ENCODE results near the gene KIF7. TPM values are rescaled to one million over a fixed set of nuclear protein-coding genes. Genes with fewer than 3 reads are reported as not detected.

Gene KIF7
- polyA plus RNA-seq, 3 donors, result not detected

DNA sequence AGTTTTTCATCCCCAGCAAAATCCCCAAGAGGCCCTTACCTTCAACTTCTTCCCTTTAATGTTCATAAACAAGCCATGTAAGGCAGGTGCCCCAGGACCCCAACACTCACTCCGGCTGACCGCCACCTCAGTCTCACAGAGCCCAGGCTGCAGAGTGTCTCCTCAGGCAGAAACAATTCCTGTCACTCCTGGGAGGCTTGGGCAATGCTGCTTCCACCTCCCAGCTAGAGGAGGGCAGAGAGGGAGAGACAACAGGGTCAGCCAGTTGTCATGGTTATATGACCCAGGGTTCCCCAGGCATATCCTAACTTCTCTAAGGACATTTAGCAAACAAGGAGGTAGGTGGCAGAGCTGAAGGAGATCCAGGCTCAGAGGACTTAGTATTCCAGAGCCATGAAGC lies 23.9 kb upstream of the KIF7 start, which contains the start of gene PLIN1:
Gene PLIN1 (minus strand): TSS at position 156 of the 400 bp plus-strand sequence. CDS start 1,878 bp downstream, outside the sequence.
- Mint-ChIP-seq H3K4me3 (peak within 1 kb of the TSS in 1 of 2 donors; percentile 28), H3K36me3 (peaks cover 0 to 6% of the 10 kb centered on the region in 2 donors), H3K27ac (no peak within 1 kb of the TSS), H3K4me1 (no peaks in the 10 kb centered on the region), H3K27me3 (ENCODE audit: low read depth in 3 of 3) (peaks cover 2% of the 10 kb centered on the region in 3 donors), H3K9me3 (no peaks in the 10 kb centered on the region)
- Histone ChIP-seq H4K20me1 (ENCODE audit: insufficient read depth, low read length) (no peaks in the 10 kb centered on the region), H3K79me2 (ENCODE audit: insufficient read depth, low read length) (no peaks in the 10 kb centered on the region), H3K27ac (ENCODE audit: low read depth in 1 of 2, low read length in 2 of 2) (no peak within 1 kb of the TSS), H3K4me1 (ENCODE audit: control insufficient read depth in 1 of 2, insufficient read depth in 2 of 2, low read length in 2 of 2) (no peaks in the 10 kb centered on the region), H3K4me3 (replicated peaks in 1 of 3; ENCODE audit: low read depth in 2 of 3, low read length in 3 of 3) (no peak within 1 kb of the TSS), H3K4me2 (replicated peaks; ENCODE audit: extremely low read depth, low read length, poor library complexity, severe bottlenecking) (no peak within 1 kb of the TSS), H2AFZ (ENCODE audit: insufficient read depth, low read depth, low read length, poor library complexity, severe bottlenecking) (no peak within 1 kb of the TSS), H3K9me3 (replicated peaks in 1 of 2; ENCODE audit: control insufficient read depth in 1 of 2, insufficient read depth in 1 of 2, low read length in 2 of 2) (no peaks in the 10 kb centered on the region), H3K9ac (ENCODE audit: insufficient read depth, low read length, poor library complexity, severe bottlenecking) (no peak within 1 kb of the TSS), H3K27me3 (ENCODE audit: control insufficient read depth in 2 of 2, insufficient read depth in 2 of 2, low read length in 2 of 2) (no peaks in the 10 kb centered on the region), H3K36me3 (replicated peaks in 1 of 2; ENCODE audit: control insufficient read depth in 1 of 2, insufficient read depth in 2 of 2, low read length in 2 of 2) (no peaks in the 10 kb centered on the region)
- intact Hi-C loops (cut with micrococcal nuclease), result no loop called here
- WGBS (ENCODE audit: insufficient coverage), result 92% methylated on average over 2 of the region's 2 CpGs
- DNase-seq, result no peak
- TF ChIP-seq, protein P1, sequence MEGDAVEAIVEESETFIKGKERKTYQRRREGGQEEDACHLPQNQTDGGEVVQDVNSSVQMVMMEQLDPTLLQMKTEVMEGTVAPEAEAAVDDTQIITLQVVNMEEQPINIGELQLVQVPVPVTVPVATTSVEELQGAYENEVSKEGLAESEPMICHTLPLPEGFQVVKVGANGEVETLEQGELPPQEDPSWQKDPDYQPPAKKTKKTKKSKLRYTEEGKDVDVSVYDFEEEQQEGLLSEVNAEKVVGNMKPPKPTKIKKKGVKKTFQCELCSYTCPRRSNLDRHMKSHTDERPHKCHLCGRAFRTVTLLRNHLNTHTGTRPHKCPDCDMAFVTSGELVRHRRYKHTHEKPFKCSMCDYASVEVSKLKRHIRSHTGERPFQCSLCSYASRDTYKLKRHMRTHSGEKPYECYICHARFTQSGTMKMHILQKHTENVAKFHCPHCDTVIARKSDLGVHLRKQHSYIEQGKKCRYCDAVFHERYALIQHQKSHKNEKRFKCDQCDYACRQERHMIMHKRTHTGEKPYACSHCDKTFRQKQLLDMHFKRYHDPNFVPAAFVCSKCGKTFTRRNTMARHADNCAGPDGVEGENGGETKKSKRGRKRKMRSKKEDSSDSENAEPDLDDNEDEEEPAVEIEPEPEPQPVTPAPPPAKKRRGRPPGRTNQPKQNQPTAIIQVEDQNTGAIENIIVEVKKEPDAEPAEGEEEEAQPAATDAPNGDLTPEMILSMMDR (IDR thresholded peaks at IDR 0.05), result no peak

DNA sequence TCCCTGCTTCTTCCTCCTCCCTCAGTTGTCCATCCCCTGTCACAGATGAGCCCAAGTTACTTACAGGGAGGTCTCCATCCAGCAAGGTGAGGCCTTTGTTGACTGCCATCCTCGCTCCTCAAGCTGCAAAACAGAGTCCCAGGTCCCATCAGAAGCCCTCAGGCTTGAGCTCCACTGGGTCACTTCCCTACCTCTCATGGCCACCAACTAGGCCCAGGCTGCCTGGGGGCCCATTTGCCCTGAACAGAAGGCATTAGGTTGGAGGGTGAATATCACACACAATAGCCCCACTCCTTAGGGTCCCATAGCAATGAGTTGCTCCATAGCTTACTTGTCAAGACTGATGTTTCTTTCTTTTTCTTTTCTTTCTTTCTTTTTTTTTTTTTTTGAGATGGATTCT lies 22.1 kb upstream of the KIF7 start:
- Mint-ChIP-seq H3K4me1 (no peaks in the 10 kb centered on the region), H3K9me3 (peaks cover 0 to 1% (median 0%) of the 10 kb centered on the region in 7 donors), H3K27me3 (ENCODE audit: low read depth in 3 of 3) (peaks cover 2% of the 10 kb centered on the region in 3 donors), H3K4me3 (no peak overlapping the region), H3K36me3 (no peaks in the 10 kb centered on the region), H3K27ac (peak overlapping the region in 1 of 7 donors; percentile 45)
- Histone ChIP-seq H3K4me3 (replicated peaks in 1 of 3; ENCODE audit: low read depth in 2 of 3, low read length in 3 of 3) (no peak overlapping the region), H3K79me2 (ENCODE audit: insufficient read depth, low read length) (no peaks in the 10 kb centered on the region), H2AFZ (ENCODE audit: insufficient read depth, low read depth, low read length, poor library complexity, severe bottlenecking) (no peak overlapping the region), H3K4me2 (replicated peaks; ENCODE audit: extremely low read depth, low read length, poor library complexity, severe bottlenecking) (no peak overlapping the region), H3K27me3 (ENCODE audit: control insufficient read depth in 2 of 2, insufficient read depth in 2 of 2, low read length in 2 of 2) (no peaks in the 10 kb centered on the region), H3K27ac (ENCODE audit: low read depth in 1 of 2, low read length in 2 of 2) (no peak overlapping the region), H4K20me1 (ENCODE audit: insufficient read depth, low read length) (no peaks in the 10 kb centered on the region), H3K9ac (ENCODE audit: insufficient read depth, low read length, poor library complexity, severe bottlenecking) (no peak overlapping the region), H3K4me1 (ENCODE audit: control insufficient read depth in 1 of 2, insufficient read depth in 2 of 2, low read length in 2 of 2) (no peaks in the 10 kb centered on the region), H3K9me3 (replicated peaks in 1 of 2; ENCODE audit: control insufficient read depth in 1 of 2, insufficient read depth in 1 of 2, low read length in 2 of 2) (no peaks in the 10 kb centered on the region), H3K36me3 (replicated peaks in 1 of 2; ENCODE audit: control insufficient read depth in 1 of 2, insufficient read depth in 2 of 2, low read length in 2 of 2) (no peaks in the 10 kb centered on the region)
- TF ChIP-seq, protein P1 (IDR thresholded peaks at IDR 0.05), result no peak
- intact Hi-C loops (cut with micrococcal nuclease), result no loop called here
- no peak for DNase-seq
- no CpG with 5 or more reads among the region's 1 CpG for WGBS (ENCODE audit: insufficient coverage)
